ENCODE results near the gene SLC16A10. TPM values are rescaled to one million over a fixed set of nuclear protein-coding genes. Genes with fewer than 3 reads are reported as not detected.

Gene SLC16A10
- total RNA-seq, 4 donors from 2014 or later = 0.45 to 5.3 (median 0.70) TPM

- peaks cover 0 to 9% (median 0%) of the 10 kb centered on the region in 4 donors for H3K4me1 ChIP-seq
- WGBS = 81% methylated on average over 2 of the region's 2 CpGs
Measured at GRCh38 chr6:111204305-111204704, 117.0 kb downstream of the SLC16A10 start.

DNA sequence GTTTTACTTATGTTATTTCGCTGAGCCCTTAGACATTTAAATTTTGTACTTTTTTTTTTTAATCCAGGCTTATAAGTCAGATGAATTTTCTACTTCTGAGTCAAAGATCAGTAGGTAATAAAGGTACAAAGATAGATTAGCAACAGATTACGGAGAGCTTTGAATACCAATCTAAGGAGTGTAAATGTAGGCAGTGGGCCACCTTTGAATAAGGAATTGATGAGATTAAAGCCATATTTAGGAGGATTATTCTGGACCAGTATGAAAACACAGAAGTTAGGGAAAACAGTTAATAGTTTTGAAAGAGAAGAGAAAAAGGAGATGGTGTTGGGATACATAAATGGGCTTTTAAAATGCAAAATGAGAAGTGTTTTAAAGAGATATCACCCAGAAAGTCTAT lies 117.6 kb downstream of the SLC16A10 start:
- Histone ChIP-seq H3K4me3 (no peak overlapping the region), H3K27ac (replicated peaks in 1 of 4) (no peak overlapping the region), H3K36me3 (no peaks in the 10 kb centered on the region), H3K4me1 (peaks cover 0 to 8% (median 0%) of the 10 kb centered on the region in 4 donors), H3K27me3 (no peaks in the 10 kb centered on the region), H3K9me3 (no peaks in the 10 kb centered on the region)
- no peak for TF ChIP-seq POLR2A (IDR thresholded peaks at IDR 0.05; ENCODE audit: low read depth)
- TF ChIP-seq EP300 (IDR thresholded peaks at IDR 0.05) = no peak
- TF ChIP-seq POLR2AphosphoS5 (IDR thresholded peaks at IDR 0.05) = no peak
- TF ChIP-seq CTCF (IDR thresholded peaks at IDR 0.05) = no peak
- intact Hi-C loops (cut with DNase I) = no loop called here
- WGBS = 96% methylated on average over 2 of the region's 2 CpGs
- DNase-seq (ENCODE audit: extremely low spot score) = no peak

More at GRCh38 chr6:111204305-111204704, 117.0 kb downstream of the SLC16A10 start:
- Histone ChIP-seq H3K27me3 (no peaks in the 10 kb centered on the region), H3K36me3 (no peaks in the 10 kb centered on the region), H3K27ac (replicated peaks in 1 of 4) (no peak overlapping the region), H3K9me3 (no peaks in the 10 kb centered on the region), H3K4me3 (no peak overlapping the region)
- intact Hi-C loops (cut with DNase I) = no loop called here
- no peak for DNase-seq (ENCODE audit: extremely low spot score)
- TF ChIP-seq POLR2A (IDR thresholded peaks at IDR 0.05; ENCODE audit: low read depth) (no peak), EP300 (IDR thresholded peaks at IDR 0.05) (no peak), POLR2AphosphoS5 (IDR thresholded peaks at IDR 0.05) (no peak), CTCF (IDR thresholded peaks at IDR 0.05) (no peak)

DNA sequence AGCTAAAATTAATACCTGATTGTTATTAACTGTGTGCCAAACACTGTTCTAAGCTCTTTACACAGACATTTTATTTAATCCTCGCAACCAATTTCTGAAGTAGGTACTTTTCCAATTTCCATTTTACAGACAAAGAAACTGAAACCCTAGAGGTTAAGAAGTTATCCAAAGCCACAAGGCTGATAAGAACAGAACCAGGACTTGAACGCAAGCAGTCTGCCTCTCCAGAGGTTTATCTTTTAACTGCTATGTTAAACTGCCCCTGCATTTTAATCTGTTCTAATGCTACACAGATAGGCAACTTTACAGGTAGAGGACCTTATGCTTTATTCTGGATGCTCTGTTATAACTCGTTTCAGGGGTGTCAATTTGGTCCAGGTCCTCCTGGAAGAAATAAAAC lies 118.2 kb downstream of the SLC16A10 start:
- peaks cover 0 to 6% (median 0%) of the 10 kb centered on the region in 4 donors for H3K4me1 ChIP-seq
- intact Hi-C loops (cut with DNase I) = no loop called here
- no peaks in the 10 kb centered on the region for H3K9me3 ChIP-seq
- no peaks in the 10 kb centered on the region for H3K27me3 ChIP-seq
- H3K36me3 ChIP-seq = no peaks in the 10 kb centered on the region
- DNase-seq (ENCODE audit: extremely low spot score) = no peak
- no peak for TF ChIP-seq POLR2AphosphoS5 (IDR thresholded peaks at IDR 0.05)
- no peak for TF ChIP-seq POLR2A (IDR thresholded peaks at IDR 0.05; ENCODE audit: low read depth)
- TF ChIP-seq EP300 (IDR thresholded peaks at IDR 0.05) = no peak
- no peak for TF ChIP-seq CTCF (IDR thresholded peaks at IDR 0.05)
- WGBS = 84% methylated on average over 3 of the region's 3 CpGs
- no peak overlapping the region for H3K4me3 ChIP-seq
- no peak overlapping the region for H3K27ac ChIP-seq (replicated peaks in 1 of 4)

DNA sequence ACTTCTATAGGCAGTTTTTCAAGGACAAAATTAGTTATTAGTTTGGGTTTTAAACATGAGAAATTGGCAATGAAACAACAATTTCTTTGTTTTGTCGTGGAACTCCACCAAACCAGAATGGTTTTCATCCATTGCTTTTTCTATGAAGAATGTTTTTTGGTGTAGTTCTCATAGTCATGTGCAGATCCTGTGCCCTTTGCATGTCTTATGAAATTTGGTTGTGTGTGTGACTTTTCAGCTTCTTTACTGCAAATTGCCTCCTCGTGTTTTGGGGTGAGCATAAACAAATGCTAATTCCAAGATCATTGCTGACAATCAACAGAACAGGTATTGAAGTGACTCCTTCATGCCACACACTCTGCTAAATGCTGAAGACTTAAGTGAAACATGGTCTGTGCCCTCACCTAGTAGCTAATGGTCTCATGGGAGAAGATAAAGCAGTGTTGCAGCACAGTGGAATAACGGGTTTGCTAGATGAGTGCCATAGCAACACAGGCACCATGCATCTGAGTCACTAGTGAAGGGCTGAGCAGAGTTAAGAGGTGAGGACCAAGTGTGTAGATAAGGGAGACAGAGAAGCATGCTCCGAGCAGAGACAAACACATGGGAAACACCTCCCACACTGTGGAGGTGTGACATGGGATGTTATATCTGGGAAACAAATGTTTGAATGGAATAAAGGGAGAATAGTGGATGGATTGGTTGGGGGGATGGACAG lies 120.0 kb downstream of the SLC16A10 start:
- H3K9me3 ChIP-seq = no peaks in the 10 kb centered on the region
- no peak overlapping the region for H3K4me3 ChIP-seq
- DNase-seq (ENCODE audit: extremely low spot score) = no peak
- TF ChIP-seq EP300 (IDR thresholded peaks at IDR 0.05) (no peak), POLR2AphosphoS5 (IDR thresholded peaks at IDR 0.05) (no peak), CTCF (IDR thresholded peaks at IDR 0.05) (no peak)
- peaks cover 0 to 6% (median 0%) of the 10 kb centered on the region in 4 donors for H3K4me1 ChIP-seq
- 85% methylated on average over 4 of the region's 4 CpGs for WGBS
- no peaks in the 10 kb centered on the region for H3K27me3 ChIP-seq
- intact Hi-C loops (cut with DNase I) = no loop called here
- H3K36me3 ChIP-seq = no peaks in the 10 kb centered on the region
- H3K27ac ChIP-seq (replicated peaks in 1 of 4) = no peak overlapping the region

- no peak for DNase-seq (ENCODE audit: extremely low spot score)
- intact Hi-C loops (cut with DNase I) = no loop called here
- peaks cover 0 to 6% (median 0%) of the 10 kb centered on the region in 4 donors for H3K4me1 ChIP-seq
- H3K27ac ChIP-seq (replicated peaks in 1 of 4) = no peak overlapping the region
- no peak for TF ChIP-seq POLR2AphosphoS5 (IDR thresholded peaks at IDR 0.05)
- no peak for TF ChIP-seq POLR2A (IDR thresholded peaks at IDR 0.05; ENCODE audit: low read depth)
- no peak for TF ChIP-seq CTCF (IDR thresholded peaks at IDR 0.05)
- TF ChIP-seq EP300 (IDR thresholded peaks at IDR 0.05) = no peak
- no peaks in the 10 kb centered on the region for H3K27me3 ChIP-seq
- H3K9me3 ChIP-seq = no peaks in the 10 kb centered on the region
- WGBS = 86% methylated on average over 2 of the region's 2 CpGs
- no peaks in the 10 kb centered on the region for H3K36me3 ChIP-seq
- H3K4me3 ChIP-seq = no peak overlapping the region
Measured at GRCh38 chr6:111208933-111209332, 121.6 kb downstream of the SLC16A10 start.
